HepG2 (cell line): ENCODE results near the gene RPL11.

Experiments used
- AKNA ChIP-seq: sonication (generic); formaldehyde crosslinking; IDR thresholded peaks from 2 replicates; pipeline ENCODE4 v1.4.0; 2020; ENCODE audit warnings: missing genetic modification reagents, borderline replicate concordance
- BHLHE40 ChIP-seq: IDR thresholded peaks from 2 replicates; pipeline ENCODE4 v1.6.1; 2011; ENCODE audit warnings: low read length, improper control_type of control experiment
- CC2D1A ChIP-seq: sonication (generic); formaldehyde crosslinking; IDR thresholded peaks from 2 replicates; pipeline ENCODE4 v1.8.1; 2023; ENCODE audit warnings: mild to moderate bottlenecking, missing genetic modification reagents
- CTCF ChIP-seq: sonication (generic); formaldehyde crosslinking; IDR thresholded peaks from 2 replicates; pipeline ENCODE4 v1.5.0; 2020; ENCODE audit warnings: mild to moderate bottlenecking, missing genetic modification reagents, moderate library complexity
- EZH2 ChIP-seq: conservative IDR thresholded peaks from 2 replicates; pipeline ENCODE4 v1.6.1; 2012; ENCODE audit warnings: mild to moderate bottlenecking, low read depth, low read length, moderate library complexity
- FOXP4 ChIP-seq: sonication (generic); formaldehyde crosslinking; IDR thresholded peaks from 2 replicates; pipeline ENCODE4 v1.4.0; 2020; ENCODE audit warnings: missing genetic modification reagents
- HCFC1 ChIP-seq: fragments of 150-350 bp; IDR thresholded peaks from 2 replicates; pipeline ENCODE4 v1.6.1; 2014; ENCODE audit warnings: low read depth, low read length
- POLR2AphosphoS5 ChIP-seq: IDR thresholded peaks from 2 replicates; pipeline ENCODE4 v1.6.1; 2012; ENCODE audit warnings: low read depth, low read length
- TAF1 ChIP-seq: sonication (generic); formaldehyde crosslinking; IDR thresholded peaks from 2 replicates; pipeline ENCODE4 v1.4.0; 2020; ENCODE audit warnings: missing genetic modification reagents
- XRCC5 ChIP-seq: fragments of 200-400 bp; formaldehyde crosslinking; optimal IDR thresholded peaks from 2 replicates; pipeline ENCODE3; 2017; ENCODE audit warnings: mild to moderate bottlenecking, low read length
- ZNF644 ChIP-seq: IDR thresholded peaks from 2 replicates; pipeline ENCODE4 v1.6.1; 2016; ENCODE audit warnings: low read depth
- TF ChIP-seq, protein P1 (sequence below), 2 experiments: sonication (generic) in 1 of 2; formaldehyde crosslinking in 1 of 2; IDR thresholded peaks; 2 replicates each; pipeline versions ENCODE4 v1.6.1 to v1.9.0; 2014 to 2022; ENCODE audit warnings: antibody characterized with exemption in 1 of 2, borderline replicate concordance in 1 of 2, inconsistent platforms in 1 of 2, low read depth in 1 of 2, missing genetic modification reagents in 1 of 2
- TF ChIP-seq, protein P2 (sequence below): sonication (generic); formaldehyde crosslinking; IDR thresholded peaks from 2 replicates; pipeline ENCODE4 v1.5.1; 2020; ENCODE audit warnings: missing genetic modification reagents, mild to moderate bottlenecking, borderline replicate concordance

DNA sequence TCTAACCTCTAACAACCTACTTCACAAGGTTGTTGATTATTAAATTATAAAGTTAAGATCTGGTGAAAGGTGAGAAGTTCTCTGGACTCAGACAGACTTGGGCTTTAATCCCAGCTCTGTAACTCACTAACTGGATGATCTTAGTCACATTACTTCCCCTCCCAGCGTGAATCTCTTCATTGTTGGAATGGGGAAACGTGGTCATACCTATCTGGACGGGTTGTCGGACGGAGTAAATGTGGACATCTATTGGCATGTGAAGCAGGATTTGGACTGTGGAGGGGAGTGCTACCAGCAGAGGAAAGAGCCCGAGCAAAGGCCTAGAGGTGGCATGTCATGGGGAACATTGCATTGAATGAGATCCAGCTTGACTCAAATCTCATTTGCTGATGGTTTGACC lies 45.1 kb upstream of the RPL11 start:
- no peak for TF ChIP-seq POLR2AphosphoS5
- no peak for TF ChIP-seq TAF1 (CRISPR knock-in tag)
- no peak for TF ChIP-seq AKNA (CRISPR knock-in tag)
- TF ChIP-seq CC2D1A = no peak
- no peak for TF ChIP-seq XRCC5
- no peak for TF ChIP-seq FOXP4 (CRISPR knock-in tag)
- TF ChIP-seq, protein P1, sequence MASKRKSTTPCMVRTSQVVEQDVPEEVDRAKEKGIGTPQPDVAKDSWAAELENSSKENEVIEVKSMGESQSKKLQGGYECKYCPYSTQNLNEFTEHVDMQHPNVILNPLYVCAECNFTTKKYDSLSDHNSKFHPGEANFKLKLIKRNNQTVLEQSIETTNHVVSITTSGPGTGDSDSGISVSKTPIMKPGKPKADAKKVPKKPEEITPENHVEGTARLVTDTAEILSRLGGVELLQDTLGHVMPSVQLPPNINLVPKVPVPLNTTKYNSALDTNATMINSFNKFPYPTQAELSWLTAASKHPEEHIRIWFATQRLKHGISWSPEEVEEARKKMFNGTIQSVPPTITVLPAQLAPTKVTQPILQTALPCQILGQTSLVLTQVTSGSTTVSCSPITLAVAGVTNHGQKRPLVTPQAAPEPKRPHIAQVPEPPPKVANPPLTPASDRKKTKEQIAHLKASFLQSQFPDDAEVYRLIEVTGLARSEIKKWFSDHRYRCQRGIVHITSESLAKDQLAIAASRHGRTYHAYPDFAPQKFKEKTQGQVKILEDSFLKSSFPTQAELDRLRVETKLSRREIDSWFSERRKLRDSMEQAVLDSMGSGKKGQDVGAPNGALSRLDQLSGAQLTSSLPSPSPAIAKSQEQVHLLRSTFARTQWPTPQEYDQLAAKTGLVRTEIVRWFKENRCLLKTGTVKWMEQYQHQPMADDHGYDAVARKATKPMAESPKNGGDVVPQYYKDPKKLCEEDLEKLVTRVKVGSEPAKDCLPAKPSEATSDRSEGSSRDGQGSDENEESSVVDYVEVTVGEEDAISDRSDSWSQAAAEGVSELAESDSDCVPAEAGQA (IDR thresholded peaks at IDR 0.05; ENCODE audit: low read depth) = no peak
- TF ChIP-seq, protein P1 (CRISPR knock-in tag; IDR thresholded peaks at IDR 0.05; ENCODE audit: borderline replicate concordance) = no peak
- TF ChIP-seq CTCF (CRISPR knock-in tag) = no peak
- TF ChIP-seq BHLHE40 = no peak
- TF ChIP-seq HCFC1 = no peak
- TF ChIP-seq EZH2 = no peak
- no peak for TF ChIP-seq ZNF644 (CRISPR knock-in tag)
- TF ChIP-seq, protein P2, sequence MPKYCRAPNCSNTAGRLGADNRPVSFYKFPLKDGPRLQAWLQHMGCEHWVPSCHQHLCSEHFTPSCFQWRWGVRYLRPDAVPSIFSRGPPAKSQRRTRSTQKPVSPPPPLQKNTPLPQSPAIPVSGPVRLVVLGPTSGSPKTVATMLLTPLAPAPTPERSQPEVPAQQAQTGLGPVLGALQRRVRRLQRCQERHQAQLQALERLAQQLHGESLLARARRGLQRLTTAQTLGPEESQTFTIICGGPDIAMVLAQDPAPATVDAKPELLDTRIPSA (CRISPR knock-in tag) = no peak
